Bone marrow (tissue), 2 donors: Measurements from ENCODE around the gene BTG1.
"Not testable (repeated sequence)": the region's sequence is repeated elsewhere in the genome, so short reads cannot be mapped to it uniquely, and the experiment has no call there.

ENCODE experiments used
- DNase-seq, 2 donors: peaks; one replicate each; lab custom pipeline; 2025; lab: John Stamatoyannopoulos, UW

Gene BTG1

GRCh38 chr12:92149563-92149962, 3.9 kb upstream of the BTG1 start:
- DNase-seq: no peak

GRCh38 chr12:92147491-92147890, 1.8 kb upstream of the BTG1 start:
- DNase-seq: no peak

GRCh38 chr12:92146497-92147224, 1.0 kb upstream of the BTG1 start:
- no peak for DNase-seq

DNA sequence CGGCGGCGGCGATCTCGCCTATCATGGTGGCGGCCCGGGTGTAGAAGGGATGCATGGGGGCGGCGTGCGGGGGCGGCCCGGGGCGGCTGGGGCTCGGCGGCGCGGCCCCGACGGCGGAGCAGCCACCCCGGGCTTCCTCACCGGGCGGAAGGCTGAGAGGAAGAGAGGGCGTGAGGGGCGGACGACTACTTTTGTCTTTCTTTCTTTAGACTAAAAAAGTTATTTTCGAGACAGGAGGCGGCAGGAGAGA, 240 bp downstream of the BTG1 start:
- peak in 1 of 2 donors; percentile 85 for DNase-seq

GRCh38 chr12:92144631-92145480, 790 bp downstream of the BTG1 start:
- peak in 1 of 2 donors; percentile 85 for DNase-seq

DNA sequence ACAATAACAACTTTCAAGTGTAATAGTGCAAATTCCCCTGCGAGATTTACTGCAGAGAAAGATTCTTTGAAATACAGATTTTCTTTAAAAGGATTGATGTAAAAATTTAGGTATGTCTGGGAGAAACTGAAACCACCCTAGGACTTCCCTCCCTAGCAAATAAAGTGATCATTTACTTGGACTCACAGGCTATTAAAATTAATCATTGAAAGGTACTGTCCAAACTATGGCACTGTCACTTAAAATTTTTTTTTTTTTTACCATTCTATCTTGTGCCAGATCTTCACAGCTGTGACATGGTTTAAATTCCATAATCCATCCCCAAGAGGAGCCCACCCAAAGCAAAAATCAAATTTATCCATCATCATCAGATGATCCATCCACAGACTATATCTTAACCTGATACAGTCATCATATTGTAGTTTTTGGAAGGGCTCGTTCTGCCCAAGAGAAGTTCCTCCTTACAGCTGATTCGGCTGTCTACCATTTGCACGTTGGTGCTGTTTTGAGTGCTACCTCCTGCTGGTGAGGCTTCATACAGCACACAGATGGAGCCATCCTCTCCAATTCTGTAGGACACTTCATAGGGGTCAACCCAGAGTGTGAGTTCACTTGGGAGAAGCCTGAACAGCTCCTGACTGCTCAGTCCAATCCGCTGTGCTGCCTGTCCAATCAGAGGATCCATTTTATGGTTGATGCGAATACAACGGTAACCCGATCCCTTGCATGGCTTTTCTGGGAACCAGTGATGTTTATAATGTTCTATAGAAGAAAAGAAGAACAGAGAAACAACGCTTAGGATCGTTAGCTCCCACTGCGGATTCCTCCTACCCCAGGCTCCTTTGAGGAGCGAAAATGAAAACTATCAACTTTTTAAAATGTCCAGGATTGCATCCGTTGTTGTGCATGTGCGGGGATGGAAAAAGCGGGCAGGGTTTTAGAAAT, 1.7 kb downstream of the BTG1 start:
- peak; percentile 43 to 61 for DNase-seq

- DNase-seq: no peak
Observed at GRCh38 chr12:92143258-92143657, 2.4 kb downstream of the BTG1 start.

DNA sequence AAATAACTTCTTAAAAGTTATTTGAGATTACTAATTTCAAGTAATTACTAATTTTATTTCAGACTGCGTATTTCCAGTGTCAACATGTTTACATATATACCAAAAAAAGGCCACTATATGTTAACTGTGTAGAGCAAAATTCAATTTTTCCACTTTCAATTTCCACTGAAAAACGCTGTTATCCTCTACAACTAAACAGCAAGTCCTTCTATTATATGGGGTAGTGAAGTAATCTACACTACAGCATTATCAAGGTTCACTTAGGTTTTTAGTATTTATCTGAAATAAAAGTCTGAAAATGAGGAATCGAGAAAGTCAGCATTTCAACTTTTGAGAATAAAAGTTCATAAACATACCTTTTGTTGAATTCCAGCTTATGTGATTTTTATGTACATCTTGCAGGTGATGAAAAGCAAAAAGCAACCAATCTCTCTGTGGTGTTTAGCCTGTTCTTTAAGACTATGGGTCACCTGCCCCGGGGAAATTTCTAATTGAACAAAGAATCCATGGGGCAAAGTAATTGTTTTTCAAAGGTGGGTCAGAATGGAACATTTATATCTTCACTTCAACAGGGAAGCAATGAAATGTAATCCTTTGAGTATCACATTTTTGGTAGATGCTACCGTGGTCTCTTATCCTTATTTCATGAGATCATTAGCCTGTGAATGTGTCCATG, 3.3 kb downstream of the BTG1 start:
- DNase-seq: no peak

GRCh38 chr12:92141591-92142121, 4.0 kb downstream of the BTG1 start:
- DNase-seq: no peak

GRCh38 chr12:92140896-92141536, 4.6 kb downstream of the BTG1 start:
- no peak for DNase-seq

- DNase-seq: no peak
Observed at GRCh38 chr12:92140156-92140555, 5.5 kb downstream of the BTG1 start.

DNA sequence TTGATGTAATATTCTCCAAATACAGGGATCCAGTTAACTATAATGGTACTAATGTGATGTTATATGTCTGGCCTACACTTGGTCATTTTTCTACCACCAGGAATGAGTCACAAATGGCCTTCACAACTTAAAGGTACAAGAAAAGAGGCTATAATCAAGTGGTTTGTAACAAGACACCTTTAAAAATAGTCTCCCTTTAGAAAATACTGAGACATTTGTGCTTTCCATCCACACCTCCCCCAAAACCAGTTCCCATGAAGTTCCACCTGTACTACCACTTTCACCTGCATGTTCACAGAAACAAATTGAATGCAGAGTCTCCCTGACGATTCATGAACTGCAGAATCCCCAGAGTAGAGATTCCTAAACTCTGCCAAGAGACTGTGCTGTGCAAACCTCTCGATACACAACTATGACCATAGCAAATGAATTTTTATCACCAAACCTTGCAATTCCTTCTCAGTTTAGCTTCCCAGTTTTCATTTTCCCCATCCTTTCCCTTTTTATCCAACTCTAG, 6.0 kb downstream of the BTG1 start:
- DNase-seq: no peak

- DNase-seq: no peak
Observed at GRCh38 chr12:92138626-92139025, 7.0 kb downstream of the BTG1 start.

DNA sequence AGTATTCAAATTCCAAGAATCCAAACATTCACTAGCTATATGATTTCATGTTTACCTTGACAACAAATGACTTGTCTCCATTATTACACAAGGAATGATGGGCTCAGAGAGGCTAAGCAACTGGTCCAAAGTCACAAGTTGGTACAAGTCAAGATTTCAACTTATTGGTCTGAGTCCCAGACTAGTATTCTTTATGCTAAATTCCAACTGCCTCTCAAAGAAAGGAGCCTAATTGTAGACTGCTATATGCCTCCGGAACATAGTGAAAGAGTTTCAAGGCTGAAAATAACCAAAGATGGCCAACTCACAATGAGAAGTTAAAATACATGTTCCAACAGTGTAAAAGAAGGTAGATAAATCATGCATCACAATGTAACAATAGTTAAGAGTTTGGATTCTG, 7.5 kb downstream of the BTG1 start:
- DNase-seq: no peak

- DNase-seq: peak in 1 of 2 donors; percentile 23
Observed at GRCh38 chr12:92136965-92137721, 8.5 kb downstream of the BTG1 start.

GRCh38 chr12:92136026-92136730, 9.5 kb downstream of the BTG1 start:
- no peak for DNase-seq

DNA sequence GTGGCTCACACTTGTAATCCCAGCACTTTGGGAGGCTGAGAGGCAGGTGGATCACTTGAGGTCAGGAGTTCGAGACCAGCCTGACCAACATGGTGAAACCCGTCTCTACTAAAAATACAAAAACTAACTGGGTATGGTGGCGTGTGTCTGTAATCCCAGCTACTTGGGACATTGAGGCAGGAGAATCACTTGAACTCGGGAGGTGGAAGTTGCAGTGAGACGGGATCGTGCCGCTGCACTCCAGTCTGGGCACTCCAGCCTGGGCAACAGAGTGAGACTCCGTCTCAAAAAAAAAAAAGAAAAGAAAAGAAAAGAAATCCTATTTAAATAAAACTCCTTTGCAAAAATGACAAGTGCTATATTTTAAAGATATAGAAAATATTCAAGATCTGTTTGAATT, 10.1 kb downstream of the BTG1 start:
- DNase-seq: not testable (repeated sequence)

DNA sequence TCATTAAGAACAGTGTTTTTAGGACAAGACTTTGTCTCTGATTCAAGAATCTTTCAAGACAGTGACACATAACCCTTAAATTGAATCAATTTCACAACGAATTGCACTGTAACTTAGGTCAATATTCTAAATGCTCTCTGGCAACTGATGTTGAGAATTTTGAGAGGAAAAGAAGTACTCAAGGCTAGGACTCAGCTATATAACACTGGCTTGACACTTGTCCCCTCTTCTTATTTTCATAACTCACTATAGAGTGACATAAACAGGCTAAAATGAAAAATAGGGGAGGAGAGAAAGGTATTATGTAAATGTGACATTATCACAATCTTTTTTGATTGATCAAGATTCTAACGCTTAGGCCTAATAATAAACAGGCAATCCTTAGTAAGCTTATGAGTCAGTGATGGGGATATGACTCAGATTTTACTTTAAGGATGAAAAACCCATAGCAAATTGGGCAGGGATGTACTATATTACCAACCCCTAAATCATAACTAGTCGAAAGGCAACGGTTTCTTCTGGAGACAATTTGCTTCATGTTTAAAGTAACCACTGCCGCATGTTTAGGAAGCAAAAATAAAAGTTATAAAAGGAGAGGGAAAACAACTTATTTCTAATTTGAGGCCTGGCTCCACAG, 10.9 kb downstream of the BTG1 start:
- DNase-seq: no peak
